ENCODE results near the gene NRIP1. TPM values are rescaled to one million over a fixed set of nuclear protein-coding genes. Genes with fewer than 3 reads are reported as not detected.

The NRIP1 gene
- total RNA-seq, 1 donor from 2014 or later: 45.9 TPM

- Histone ChIP-seq H3K36me3 (no peaks in the 10 kb centered on the region), H3K27ac (no peak overlapping the region), H3K4me3 (no peak overlapping the region), H3K27me3 (no peaks in the 10 kb centered on the region), H3K9me3 (no peaks in the 10 kb centered on the region), H3K4me1 (peaks cover 3% of the 10 kb centered on the region)
- TF ChIP-seq CTCF (IDR thresholded peaks at IDR 0.05): no peak
- intact Hi-C loops (cut with DNase I): no loop called here
- ATAC-seq (no peak), DNase-seq (no peak)
Measured at GRCh38 chr21:15050568-15051377, 14.0 kb downstream of the NRIP1 start.

- no peaks in the 10 kb centered on the region for H3K9me3 ChIP-seq
Measured at GRCh38 chr21:15045017-15045416, 19.8 kb downstream of the NRIP1 start.

GRCh38 chr21:15042531-15042930 is 22.3 kb downstream of the NRIP1 start:
- ATAC-seq (no peak), DNase-seq (no peak)
- Histone ChIP-seq H3K27ac (no peak overlapping the region), H3K36me3 (no peaks in the 10 kb centered on the region), H3K4me3 (no peak overlapping the region), H3K4me1 (peaks cover 4% of the 10 kb centered on the region), H3K9me3 (no peaks in the 10 kb centered on the region), H3K27me3 (no peaks in the 10 kb centered on the region)
- TF ChIP-seq CTCF (IDR thresholded peaks at IDR 0.05): no peak
- intact Hi-C loops (cut with DNase I): no loop called here

More at GRCh38 chr21:15045017-15045416, 19.8 kb downstream of the NRIP1 start:
- no peak for TF ChIP-seq CTCF (IDR thresholded peaks at IDR 0.05)
- DNase-seq: no peak
- H3K36me3 ChIP-seq: no peaks in the 10 kb centered on the region
- no peak for ATAC-seq
- H3K27ac ChIP-seq: no peak overlapping the region
- no peaks in the 10 kb centered on the region for H3K27me3 ChIP-seq
- intact Hi-C loops (cut with DNase I): no loop called here
- H3K4me1 ChIP-seq: peaks cover 7% of the 10 kb centered on the region
- H3K4me3 ChIP-seq: no peak overlapping the region

GRCh38 chr21:15039607-15040299 is 25.0 kb downstream of the NRIP1 start:
- Histone ChIP-seq H3K9me3 (no peaks in the 10 kb centered on the region), H3K4me3 (no peak overlapping the region), H3K27me3 (no peaks in the 10 kb centered on the region), H3K27ac (no peak overlapping the region), H3K4me1 (peaks cover 7% of the 10 kb centered on the region), H3K36me3 (no peaks in the 10 kb centered on the region)
- TF ChIP-seq CTCF (IDR thresholded peaks at IDR 0.05): no peak
- no peak for DNase-seq
- ATAC-seq: no peak
- intact Hi-C loops (cut with DNase I): no loop called here

GRCh38 chr21:15037900-15038293 is 26.9 kb downstream of the NRIP1 start:
- no peaks in the 10 kb centered on the region for H3K9me3 ChIP-seq
- H3K4me3 ChIP-seq: no peak overlapping the region
- peaks cover 13% of the 10 kb centered on the region for H3K4me1 ChIP-seq
- no peak for ATAC-seq
- no peak for DNase-seq
- no peak for TF ChIP-seq CTCF (IDR thresholded peaks at IDR 0.05)
- no peaks in the 10 kb centered on the region for H3K36me3 ChIP-seq
- intact Hi-C loops (cut with DNase I): no loop called here
- H3K27ac ChIP-seq: no peak overlapping the region
- H3K27me3 ChIP-seq: no peaks in the 10 kb centered on the region
